Activated naive CD8-positive, alpha-beta T cell treated with anti-CD3 and anti-CD28 coated beads for 36 hours (primary cell): ENCODE measurements around the gene OTULIN. TPM values are rescaled to one million over a fixed set of nuclear protein-coding genes. Genes with fewer than 3 reads are reported as not detected.

Experiments used
- DNase-seq: peaks from one replicate; pipeline ENCODE4 v3.0.0; 2021
- H3K27ac Mint-ChIP-seq: one replicate; pipeline ENCODE4 v1.8.0; 2022; ENCODE audit warnings: mild to moderate bottlenecking, moderate library complexity, mixed read lengths
- H3K27me3 Mint-ChIP-seq: one replicate; pipeline ENCODE4 v1.8.0; 2022; ENCODE audit warnings: mild to moderate bottlenecking, mixed read lengths
- H3K36me3 Mint-ChIP-seq: one replicate; pipeline ENCODE4 v1.8.0; 2021; ENCODE audit warnings: mild to moderate bottlenecking, mixed read lengths
- H3K4me1 Mint-ChIP-seq: one replicate; pipeline ENCODE4 v1.8.0; 2021; ENCODE audit warnings: mixed read lengths
- H3K4me3 Mint-ChIP-seq: one replicate; pipeline ENCODE4 v1.8.0; 2022; ENCODE audit warnings: mild to moderate bottlenecking, moderate library complexity, mixed read lengths
- H3K9me3 Mint-ChIP-seq: one replicate; pipeline ENCODE4 v1.8.0; 2022; ENCODE audit warnings: mixed read lengths
- total RNA-seq, 2 experiments: library from RNA; stranded (reverse); gene quantifications; one replicate each; pipeline ENCODE4 v1.2.3, GENCODE V29; 2021

The OTULIN gene
- total RNA-seq, 2 experiments from 2014 or later, result 68.9 TPM

DNA sequence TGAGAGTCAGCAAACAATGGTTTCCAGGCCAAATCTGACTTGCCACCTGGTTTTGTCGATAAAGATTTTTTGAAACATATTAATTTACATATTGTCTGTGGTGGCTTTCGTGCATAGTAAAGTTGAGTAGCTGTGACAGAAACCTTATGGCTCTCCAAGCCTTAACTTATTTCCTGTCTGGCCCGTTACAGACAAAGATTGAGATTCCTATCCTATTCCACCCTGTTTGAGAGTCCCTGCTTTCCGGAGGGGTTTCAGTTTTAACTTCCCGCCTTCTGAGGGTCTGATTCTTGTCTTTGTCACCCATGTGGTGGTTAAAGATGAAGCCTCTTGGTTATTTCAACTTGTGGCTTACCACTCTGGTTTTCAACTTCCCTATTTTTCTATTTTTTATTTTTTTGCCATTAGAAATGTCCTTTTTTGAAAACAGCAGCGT, 11.4 kb downstream of the OTULIN start:
- DNase-seq, result no peak
- H3K36me3 Mint-ChIP-seq, result peaks cover 65% of the 10 kb centered on the region
- no peaks in the 10 kb centered on the region for H3K9me3 Mint-ChIP-seq
- no peaks in the 10 kb centered on the region for H3K27me3 Mint-ChIP-seq
- H3K4me3 Mint-ChIP-seq, result peak overlapping the region; percentile 56
- H3K4me1 Mint-ChIP-seq, result peaks cover 72% of the 10 kb centered on the region
- H3K27ac Mint-ChIP-seq, result peak overlapping the region; percentile 91

DNA sequence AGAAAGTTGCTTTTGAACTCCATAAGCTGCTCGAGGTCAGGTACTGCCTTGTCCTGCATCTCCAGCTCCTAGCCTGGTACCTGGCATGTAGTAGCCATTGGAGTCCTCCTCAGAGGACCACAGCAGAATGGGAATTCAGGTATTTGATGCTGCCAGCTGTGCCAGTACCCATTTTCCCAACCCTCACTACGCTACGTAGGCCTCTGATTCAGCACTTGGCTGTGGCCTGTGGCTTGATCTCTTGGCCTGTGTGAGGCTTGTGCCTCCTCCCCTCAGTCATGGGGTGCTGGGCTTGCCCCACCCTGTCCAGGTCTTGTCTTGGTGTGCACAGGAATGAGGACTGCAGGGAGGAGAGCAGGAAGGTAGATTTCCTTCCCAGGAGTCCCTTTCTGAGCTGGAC, 11.8 kb downstream of the OTULIN start:
- Mint-ChIP-seq H3K4me3 (peak overlapping the region; percentile 56), H3K4me1 (peaks cover 68% of the 10 kb centered on the region), H3K27me3 (no peaks in the 10 kb centered on the region), H3K27ac (peak overlapping the region; percentile 91), H3K9me3 (no peaks in the 10 kb centered on the region), H3K36me3 (peaks cover 61% of the 10 kb centered on the region)
- DNase-seq, result peak; percentile 35

DNA sequence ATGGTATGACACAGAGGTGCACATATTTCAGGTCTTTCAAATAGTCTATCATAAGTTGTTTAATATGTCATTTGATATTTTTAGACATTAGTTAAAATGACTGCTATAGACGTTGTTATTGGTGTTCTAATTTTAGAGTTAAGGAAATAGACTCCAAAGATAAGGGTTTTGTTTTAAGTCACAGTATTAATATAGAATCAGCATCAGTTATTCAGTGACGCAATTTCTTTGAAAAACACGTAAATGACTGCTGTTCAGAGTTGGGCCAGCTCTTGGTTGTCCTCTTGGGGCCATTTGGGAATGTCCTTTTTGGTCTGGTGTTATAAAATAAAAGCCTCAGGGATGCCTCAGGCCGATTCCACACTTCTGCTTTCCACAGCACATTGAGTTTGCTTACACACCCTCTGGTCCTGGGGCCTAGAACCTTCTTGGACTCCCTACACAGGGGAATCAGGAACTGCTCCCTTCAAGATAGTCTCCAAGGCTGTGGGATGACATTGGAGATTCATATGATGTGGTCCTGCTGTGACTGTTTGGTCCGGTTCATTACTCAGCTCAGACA, 14.3 kb downstream of the OTULIN start:
- Mint-ChIP-seq H3K27me3 (no peaks in the 10 kb centered on the region), H3K27ac (peak overlapping the region; percentile 35), H3K36me3 (peaks cover 51% of the 10 kb centered on the region), H3K9me3 (no peaks in the 10 kb centered on the region), H3K4me3 (no peak overlapping the region), H3K4me1 (peaks cover 48% of the 10 kb centered on the region)
- no peak for DNase-seq

- Mint-ChIP-seq H3K4me1 (peaks cover 45% of the 10 kb centered on the region), H3K4me3 (no peak overlapping the region), H3K27me3 (no peaks in the 10 kb centered on the region), H3K36me3 (peaks cover 45% of the 10 kb centered on the region), H3K27ac (no peak overlapping the region), H3K9me3 (no peaks in the 10 kb centered on the region)
- no peak for DNase-seq
Measured at GRCh38 chr5:14679595-14679994, 15.1 kb downstream of the OTULIN start.

- Mint-ChIP-seq H3K27ac (no peak overlapping the region), H3K4me3 (no peak overlapping the region), H3K27me3 (no peaks in the 10 kb centered on the region), H3K9me3 (no peaks in the 10 kb centered on the region), H3K36me3 (peaks cover 33% of the 10 kb centered on the region), H3K4me1 (peaks cover 41% of the 10 kb centered on the region)
- no peak for DNase-seq
Measured at GRCh38 chr5:14681236-14681752, 16.8 kb downstream of the OTULIN start.

DNA sequence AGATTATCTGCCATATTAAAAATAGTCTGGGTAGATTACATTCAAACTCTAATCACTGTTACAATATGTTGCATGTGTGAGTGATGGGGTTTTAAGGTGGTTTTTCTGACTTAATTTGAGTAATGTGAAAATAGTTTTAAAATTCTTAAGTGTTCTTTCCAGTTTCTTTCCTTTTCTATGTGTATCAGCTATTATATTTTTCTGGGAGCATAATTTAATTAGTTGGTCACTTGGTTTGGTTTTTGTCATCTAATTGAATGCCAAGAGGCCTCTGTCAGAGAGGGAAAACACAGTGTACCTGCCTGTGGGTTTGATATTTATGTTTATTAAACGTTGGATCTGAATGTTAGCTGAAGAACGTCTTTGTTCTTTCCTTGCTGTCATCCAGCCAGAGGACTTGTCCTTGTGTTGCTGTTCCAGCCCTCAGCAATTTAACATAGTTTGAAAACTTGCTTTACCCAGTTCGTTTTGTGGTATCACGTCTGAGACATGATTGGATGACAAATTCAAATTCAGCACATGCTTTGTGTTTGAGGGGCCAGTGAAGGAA, 19.5 kb downstream of the OTULIN start:
- peaks cover 35% of the 10 kb centered on the region for H3K36me3 Mint-ChIP-seq
- H3K27ac Mint-ChIP-seq, result peak overlapping the region; percentile 26
- no peak for DNase-seq
- no peak overlapping the region for H3K4me3 Mint-ChIP-seq
- no peaks in the 10 kb centered on the region for H3K9me3 Mint-ChIP-seq
- no peaks in the 10 kb centered on the region for H3K27me3 Mint-ChIP-seq
- peaks cover 29% of the 10 kb centered on the region for H3K4me1 Mint-ChIP-seq

DNA sequence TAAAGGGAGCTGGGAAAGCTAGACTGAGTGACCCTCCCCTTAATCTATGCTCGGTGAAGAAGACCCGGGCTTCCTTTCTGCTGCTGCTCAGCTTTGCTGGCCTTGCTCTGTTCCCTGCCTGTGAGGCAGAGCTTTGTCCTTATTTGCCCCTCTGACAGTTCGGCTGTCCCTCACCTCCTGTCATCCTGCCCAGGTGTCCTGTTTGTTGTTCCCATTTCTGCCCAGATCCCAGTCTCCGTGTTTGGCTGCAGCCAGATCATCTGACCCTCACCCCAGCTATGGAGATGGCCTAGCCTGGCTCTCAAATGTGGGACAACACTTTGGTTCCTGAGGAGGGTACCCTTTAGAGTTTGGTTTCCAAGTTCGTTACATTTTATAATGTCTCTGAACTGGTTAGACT, 20.2 kb downstream of the OTULIN start:
- peak overlapping the region; percentile 67 for H3K27ac Mint-ChIP-seq
- DNase-seq, result no peak
- no peaks in the 10 kb centered on the region for H3K27me3 Mint-ChIP-seq
- H3K4me3 Mint-ChIP-seq, result no peak overlapping the region
- H3K4me1 Mint-ChIP-seq, result peaks cover 29% of the 10 kb centered on the region
- peaks cover 3% of the 10 kb centered on the region for H3K9me3 Mint-ChIP-seq
- H3K36me3 Mint-ChIP-seq, result peaks cover 40% of the 10 kb centered on the region

DNA sequence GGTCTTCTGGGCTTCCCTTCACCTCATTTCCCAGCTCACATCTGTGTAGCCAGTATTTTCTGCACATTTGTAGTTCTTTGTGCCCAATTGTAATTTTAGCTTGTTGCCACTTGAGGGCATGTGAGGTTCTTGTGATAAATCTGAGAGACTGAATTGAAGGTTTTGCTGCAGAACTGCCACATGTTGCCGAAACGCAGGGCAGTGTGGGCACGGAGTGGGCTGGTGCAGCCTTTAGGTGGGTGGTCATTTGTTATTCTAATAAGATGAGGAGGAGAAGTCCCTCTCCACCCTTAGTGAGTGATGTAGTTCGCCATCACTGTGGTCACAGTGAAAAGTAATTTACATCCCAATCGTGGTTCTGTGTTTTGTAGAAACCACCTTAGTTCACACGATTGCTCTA, 21.2 kb downstream of the OTULIN start:
- Mint-ChIP-seq H3K4me3 (no peak overlapping the region), H3K36me3 (peaks cover 45% of the 10 kb centered on the region), H3K4me1 (peaks cover 24% of the 10 kb centered on the region), H3K9me3 (peaks cover 5% of the 10 kb centered on the region), H3K27ac (peak overlapping the region; percentile 76), H3K27me3 (no peaks in the 10 kb centered on the region)
- peak; percentile 62 for DNase-seq

DNA sequence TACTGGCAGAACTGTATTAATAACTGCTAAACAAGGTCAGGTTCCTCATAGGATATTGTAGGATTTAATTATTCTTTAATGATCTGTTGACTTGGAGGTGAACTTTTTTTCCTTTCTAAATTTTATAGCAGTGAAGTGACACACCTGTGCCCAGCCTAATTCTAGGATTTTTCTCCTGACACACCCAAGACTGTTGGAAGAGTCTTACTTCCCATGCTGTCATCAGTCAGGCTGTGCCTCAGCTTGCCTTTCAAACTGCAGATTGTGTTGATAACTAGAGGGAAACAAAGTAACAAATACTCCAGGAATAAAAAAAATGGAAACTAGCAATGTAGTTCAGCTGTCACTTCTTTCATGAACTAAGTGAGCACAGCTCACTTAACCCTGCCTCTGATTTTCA, 22.0 kb downstream of the OTULIN start:
- H3K27ac Mint-ChIP-seq, result no peak overlapping the region
- H3K9me3 Mint-ChIP-seq, result peaks cover 5% of the 10 kb centered on the region
- no peak for DNase-seq
- H3K36me3 Mint-ChIP-seq, result peaks cover 51% of the 10 kb centered on the region
- H3K27me3 Mint-ChIP-seq, result no peaks in the 10 kb centered on the region
- H3K4me1 Mint-ChIP-seq, result peaks cover 24% of the 10 kb centered on the region
- H3K4me3 Mint-ChIP-seq, result no peak overlapping the region

- Mint-ChIP-seq H3K27ac (no peak overlapping the region), H3K4me1 (peaks cover 24% of the 10 kb centered on the region), H3K27me3 (no peaks in the 10 kb centered on the region), H3K4me3 (no peak overlapping the region), H3K36me3 (peaks cover 47% of the 10 kb centered on the region), H3K9me3 (peaks cover 5% of the 10 kb centered on the region)
- DNase-seq, result no peak
Measured at GRCh38 chr5:14687023-14687665, 22.6 kb downstream of the OTULIN start.

DNA sequence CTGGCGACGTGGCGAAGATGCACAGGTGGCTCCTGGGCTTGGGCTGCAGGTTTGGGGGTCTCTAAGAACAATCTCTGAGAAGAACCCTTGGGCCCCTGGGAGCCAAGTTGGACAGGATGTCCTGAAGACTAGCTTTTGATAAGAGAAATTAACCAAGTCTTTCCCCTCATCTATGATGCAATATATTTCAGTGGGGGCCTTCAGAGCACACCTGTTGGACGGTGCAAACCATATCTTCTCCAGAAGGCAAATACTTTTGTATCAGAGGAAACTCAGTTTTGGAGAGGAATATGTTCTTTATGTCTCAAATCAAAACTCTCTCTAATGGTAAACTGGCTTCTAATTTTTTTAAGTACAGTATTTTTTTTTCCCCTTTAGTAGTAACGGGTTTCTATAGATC, 28.6 kb downstream of the OTULIN start:
- H3K9me3 Mint-ChIP-seq, result peaks cover 5% of the 10 kb centered on the region
- no peak overlapping the region for H3K27ac Mint-ChIP-seq
- no peaks in the 10 kb centered on the region for H3K27me3 Mint-ChIP-seq
- peaks cover 53% of the 10 kb centered on the region for H3K36me3 Mint-ChIP-seq
- peaks cover 2% of the 10 kb centered on the region for H3K4me1 Mint-ChIP-seq
- DNase-seq, result no peak
- no peak overlapping the region for H3K4me3 Mint-ChIP-seq

DNA sequence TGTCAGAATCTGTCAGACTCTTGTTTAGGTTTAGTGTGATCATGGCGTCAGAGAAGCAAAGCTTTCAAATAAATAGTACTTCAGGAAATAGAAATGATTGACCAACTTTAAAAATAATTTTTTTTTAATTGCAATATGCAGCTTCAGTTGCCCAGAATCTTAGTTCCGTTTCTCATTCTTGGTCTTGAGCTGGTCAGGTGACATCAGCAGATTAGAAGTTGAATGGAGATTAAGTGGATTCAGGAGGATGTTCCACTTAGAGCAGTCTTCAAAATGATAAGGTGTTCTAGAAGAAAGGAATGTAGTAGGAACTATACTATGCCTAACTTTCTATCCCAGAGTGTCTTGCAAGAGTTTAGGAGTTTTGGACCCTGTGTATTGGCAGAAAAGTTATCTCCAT, 30.6 kb downstream of the OTULIN start:
- H3K36me3 Mint-ChIP-seq, result peaks cover 51% of the 10 kb centered on the region
- H3K4me3 Mint-ChIP-seq, result no peak overlapping the region
- peaks cover 10% of the 10 kb centered on the region for H3K4me1 Mint-ChIP-seq
- DNase-seq, result no peak
- no peaks in the 10 kb centered on the region for H3K9me3 Mint-ChIP-seq
- H3K27ac Mint-ChIP-seq, result no peak overlapping the region
- H3K27me3 Mint-ChIP-seq, result no peaks in the 10 kb centered on the region

- H3K27me3 Mint-ChIP-seq, result no peaks in the 10 kb centered on the region
- peaks cover 46% of the 10 kb centered on the region for H3K36me3 Mint-ChIP-seq
- H3K27ac Mint-ChIP-seq, result no peak overlapping the region
- DNase-seq, result no peak
- H3K9me3 Mint-ChIP-seq, result no peaks in the 10 kb centered on the region
- no peak overlapping the region for H3K4me3 Mint-ChIP-seq
- peaks cover 15% of the 10 kb centered on the region for H3K4me1 Mint-ChIP-seq
Measured at GRCh38 chr5:14696057-14696456, 31.5 kb downstream of the OTULIN start.

DNA sequence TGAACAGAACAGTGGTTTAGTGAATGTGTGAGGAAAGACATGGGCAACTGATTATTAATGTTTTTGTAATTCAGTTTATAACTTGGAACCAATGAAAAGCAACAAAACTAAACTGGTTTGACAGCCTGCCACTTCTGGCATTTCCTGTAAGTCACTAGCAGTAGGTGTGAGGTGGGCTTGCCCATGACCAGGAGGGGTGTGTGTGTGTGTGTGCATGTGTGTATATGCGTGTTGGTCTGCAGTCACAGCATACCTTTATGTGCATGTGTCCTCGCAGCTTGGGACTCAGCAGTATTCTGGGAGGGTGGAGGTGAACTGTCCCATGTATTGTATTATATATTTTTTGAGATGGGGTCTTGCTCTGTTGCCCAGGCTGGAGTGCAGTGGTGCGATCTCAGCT, 32.3 kb downstream of the OTULIN start:
- no peaks in the 10 kb centered on the region for H3K27me3 Mint-ChIP-seq
- peaks cover 22% of the 10 kb centered on the region for H3K4me1 Mint-ChIP-seq
- no peaks in the 10 kb centered on the region for H3K9me3 Mint-ChIP-seq
- DNase-seq, result no peak
- no peak overlapping the region for H3K4me3 Mint-ChIP-seq
- no peak overlapping the region for H3K27ac Mint-ChIP-seq
- H3K36me3 Mint-ChIP-seq, result peaks cover 49% of the 10 kb centered on the region

DNA sequence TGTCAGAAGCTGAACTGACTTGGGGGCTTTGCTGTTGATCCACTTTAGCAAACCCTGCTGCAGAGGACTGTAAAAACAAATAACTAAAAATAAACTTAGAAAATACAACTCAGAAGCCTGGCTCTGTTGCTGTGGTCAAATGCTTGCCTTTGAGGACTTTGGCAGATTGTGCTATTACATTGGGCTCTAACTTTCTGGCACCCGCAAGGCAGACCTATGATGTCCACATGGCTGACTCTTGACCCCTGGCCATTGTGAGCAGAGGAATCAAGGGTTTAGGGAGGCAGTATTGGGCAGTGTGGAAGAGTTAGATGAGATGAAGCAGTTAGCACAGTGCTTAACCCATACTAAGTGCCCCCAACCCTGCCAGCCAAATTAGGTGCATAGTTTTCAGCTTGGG, 34.0 kb downstream of the OTULIN start:
- no peaks in the 10 kb centered on the region for H3K27me3 Mint-ChIP-seq
- H3K36me3 Mint-ChIP-seq, result peaks cover 60% of the 10 kb centered on the region
- no peak overlapping the region for H3K4me3 Mint-ChIP-seq
- H3K4me1 Mint-ChIP-seq, result peaks cover 36% of the 10 kb centered on the region
- no peak overlapping the region for H3K27ac Mint-ChIP-seq
- no peak for DNase-seq
- no peaks in the 10 kb centered on the region for H3K9me3 Mint-ChIP-seq

DNA sequence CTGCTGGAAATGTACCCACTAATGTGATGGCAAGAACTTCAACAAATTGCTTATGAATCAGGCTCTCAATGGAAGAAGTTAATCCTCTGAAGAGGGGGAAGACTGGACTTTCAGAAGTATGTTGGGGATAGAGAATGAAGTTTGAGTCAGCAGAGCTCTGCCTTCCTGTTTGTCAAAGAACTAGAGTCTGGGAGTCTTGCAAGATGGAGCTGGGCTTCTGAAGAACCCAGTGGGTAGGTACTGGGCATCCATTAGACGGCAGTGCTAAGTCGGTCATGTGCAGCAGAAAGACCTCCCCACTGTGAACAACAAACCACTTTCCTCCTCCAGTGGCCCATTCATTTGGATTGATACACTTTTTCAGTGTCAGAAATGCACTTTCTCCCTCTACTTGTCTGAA, 34.6 kb downstream of the OTULIN start:
- Mint-ChIP-seq H3K27me3 (no peaks in the 10 kb centered on the region), H3K4me1 (peaks cover 43% of the 10 kb centered on the region), H3K9me3 (no peaks in the 10 kb centered on the region), H3K27ac (no peak overlapping the region), H3K36me3 (peaks cover 66% of the 10 kb centered on the region), H3K4me3 (no peak overlapping the region)
- DNase-seq, result no peak
